Measurements from ENCODE around the gene EPHX1.

DNA sequence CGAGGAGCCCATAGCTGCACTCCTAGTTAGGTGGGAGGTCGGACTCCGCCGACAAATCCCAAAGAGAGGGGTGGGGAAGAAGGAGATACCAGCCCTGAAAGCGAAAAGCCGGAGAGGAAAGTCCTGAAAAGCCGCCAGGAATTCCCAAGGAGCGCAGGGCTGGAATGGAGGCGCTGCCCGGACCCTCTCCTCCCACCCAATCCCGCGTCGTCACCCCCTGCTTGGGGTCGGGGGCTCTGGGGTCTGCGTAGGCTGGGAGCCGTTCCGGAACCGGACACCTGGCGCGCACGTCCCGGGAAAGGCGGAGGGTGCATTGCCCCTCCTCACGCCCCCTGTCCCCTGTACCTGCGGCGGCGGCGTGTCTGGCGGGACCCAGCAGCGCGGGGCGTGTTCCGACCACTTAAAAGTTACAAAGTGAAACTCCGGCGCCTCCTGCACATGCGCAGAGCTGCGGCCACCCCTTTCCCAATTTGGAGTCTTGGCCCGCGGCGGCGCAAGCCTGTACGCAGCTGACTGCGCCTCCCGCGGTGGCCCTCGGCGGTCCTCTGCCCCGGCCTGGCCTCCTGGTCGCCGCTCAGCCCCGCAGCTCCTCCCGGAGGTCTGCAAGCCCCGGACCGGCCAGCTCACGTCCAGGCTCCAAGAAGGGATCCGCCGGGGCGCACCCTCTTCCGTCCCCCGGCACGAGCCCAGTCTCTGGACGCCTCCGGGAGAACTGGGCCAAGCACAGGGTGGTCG is 72.2 kb downstream of the EPHX1 start, which contains the start of gene TMEM63A:
- TF ChIP-seq, protein P1, sequence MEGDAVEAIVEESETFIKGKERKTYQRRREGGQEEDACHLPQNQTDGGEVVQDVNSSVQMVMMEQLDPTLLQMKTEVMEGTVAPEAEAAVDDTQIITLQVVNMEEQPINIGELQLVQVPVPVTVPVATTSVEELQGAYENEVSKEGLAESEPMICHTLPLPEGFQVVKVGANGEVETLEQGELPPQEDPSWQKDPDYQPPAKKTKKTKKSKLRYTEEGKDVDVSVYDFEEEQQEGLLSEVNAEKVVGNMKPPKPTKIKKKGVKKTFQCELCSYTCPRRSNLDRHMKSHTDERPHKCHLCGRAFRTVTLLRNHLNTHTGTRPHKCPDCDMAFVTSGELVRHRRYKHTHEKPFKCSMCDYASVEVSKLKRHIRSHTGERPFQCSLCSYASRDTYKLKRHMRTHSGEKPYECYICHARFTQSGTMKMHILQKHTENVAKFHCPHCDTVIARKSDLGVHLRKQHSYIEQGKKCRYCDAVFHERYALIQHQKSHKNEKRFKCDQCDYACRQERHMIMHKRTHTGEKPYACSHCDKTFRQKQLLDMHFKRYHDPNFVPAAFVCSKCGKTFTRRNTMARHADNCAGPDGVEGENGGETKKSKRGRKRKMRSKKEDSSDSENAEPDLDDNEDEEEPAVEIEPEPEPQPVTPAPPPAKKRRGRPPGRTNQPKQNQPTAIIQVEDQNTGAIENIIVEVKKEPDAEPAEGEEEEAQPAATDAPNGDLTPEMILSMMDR (IDR thresholded peaks at IDR 0.05) = peak in 5 of 6 experiments; percentile 25 to 53 (median 37)
- TF ChIP-seq POLR2A (IDR thresholded peaks at IDR 0.05) = peak; percentile 54 to 68

Measured in Peyer's patch (tissue), 4 donors.